H1 (cell line): ENCODE results near the gene MUC5AC. TPM values are rescaled to one million over a fixed set of nuclear protein-coding genes. Genes with fewer than 3 reads are reported as not detected.

Experiments
- ASH2L ChIP-seq: fragments of 200-600, 300-600 bp; sonication (generic); IDR thresholded peaks from one replicate; pipeline ENCODE4 v1.7.1; 2017; ENCODE audit warnings: low read length
- KDM4A ChIP-seq: IDR thresholded peaks from one replicate; pipeline ENCODE4 v1.7.1; 2012; ENCODE audit warnings: low read depth, mild to moderate bottlenecking, moderate library complexity, low read length, inconsistent platforms; ENCODE audit not compliant: severe bottlenecking
- NRF1 ChIP-seq: IDR thresholded peaks from 2 replicates; pipeline ENCODE4 v1.6.1; 2011; ENCODE audit warnings: mild to moderate bottlenecking, low read depth, low read length, improper control_type of control experiment
- PHF8 ChIP-seq: fragments of 200-600 bp; sonication (generic); conservative IDR thresholded peaks from 2 replicates; pipeline ENCODE4 v1.7.1; 2012; ENCODE audit warnings: low read depth, mild to moderate bottlenecking, inconsistent platforms, low read length, moderate library complexity
- RNF2 ChIP-seq: fragments of 200-900, 300-1000 bp; sonication (generic); IDR thresholded peaks from 2 replicates; pipeline ENCODE4 v1.7.1; 2016; ENCODE audit warnings: borderline replicate concordance, low read depth, mild to moderate bottlenecking, antibody characterized with exemption, low read length; ENCODE audit not compliant: poor library complexity, severe bottlenecking; ENCODE audit errors: missing control alignments
- TCF12 ChIP-seq: IDR thresholded peaks from 2 replicates; pipeline ENCODE4 v1.6.1; 2011; ENCODE audit warnings: low read depth, mild to moderate bottlenecking, low read length
- polyA plus RNA-seq, 7 experiments: library from polyadenylated mRNA; depleted of rRNA in 3 of 7; stranded (reverse) in 5 of 7; unstranded in 2 of 7; fragments of >200 nt in 5 of 7; fragments of 200-250 nt in 2 of 7; gene quantifications; 1 replicate in 5 of 7; 2 replicates in 1 of 7; 4 replicates in 1 of 7; pipeline versions ENCODE4 v1.2.1 to v1.2.3, GENCODE V29; 2011 to 2013; ENCODE audit warnings: missing spikeins in 2 of 7, mixed read lengths in 2 of 7
- total RNA-seq: library from RNA; stranded (reverse); fragmentation: NEBNext Ultra II Directional; extraction: Animal tissue kit (Norgen Biotek cat#: 25700); gene quantifications from 2 replicates; pipeline ENCODE4 v1.2.1, GENCODE V29; 2021

Gene MUC5AC
- total and polyA plus RNA-seq, 2 of the 8 experiments (the other 6 are each of a cell fraction or from before 2014, with no cell fraction given), result not detected

GRCh38 chr11:1165256-1166041, 7.7 kb downstream of the MUC5AC start (continued):
- TF ChIP-seq PHF8 (no peak), ASH2L (no peak), NRF1 (no peak), RNF2 (no peak), TCF12 (no peak), KDM4A (no peak)
